Right renal pelvis (tissue), 4 donors: ENCODE measurements around the gene CIITA. TPM values are rescaled to one million over a fixed set of nuclear protein-coding genes. Genes with fewer than 3 reads are reported as not detected.
"Not testable (repeated sequence)": the region's sequence is repeated elsewhere in the genome, so short reads cannot be mapped to it uniquely, and the experiment has no call there.

Experiments
- DNase-seq, 4 donors: peaks; one replicate each; pipeline ENCODE4 v3.0.0-alpha.2; 2013; ENCODE audit warnings: low read depth in 4 of 4, low spot score in 3 of 4, missing footprints in 1 of 4
- polyA plus RNA-seq, 4 donors: library from polyadenylated mRNA; unstranded; fragments of 120-200 nt; gene quantifications; one replicate each; pipeline ENCODE4 v1.2.1, GENCODE V29; 2013; ENCODE audit not compliant: insufficient read length in 4 of 4

CIITA gene, protein sequence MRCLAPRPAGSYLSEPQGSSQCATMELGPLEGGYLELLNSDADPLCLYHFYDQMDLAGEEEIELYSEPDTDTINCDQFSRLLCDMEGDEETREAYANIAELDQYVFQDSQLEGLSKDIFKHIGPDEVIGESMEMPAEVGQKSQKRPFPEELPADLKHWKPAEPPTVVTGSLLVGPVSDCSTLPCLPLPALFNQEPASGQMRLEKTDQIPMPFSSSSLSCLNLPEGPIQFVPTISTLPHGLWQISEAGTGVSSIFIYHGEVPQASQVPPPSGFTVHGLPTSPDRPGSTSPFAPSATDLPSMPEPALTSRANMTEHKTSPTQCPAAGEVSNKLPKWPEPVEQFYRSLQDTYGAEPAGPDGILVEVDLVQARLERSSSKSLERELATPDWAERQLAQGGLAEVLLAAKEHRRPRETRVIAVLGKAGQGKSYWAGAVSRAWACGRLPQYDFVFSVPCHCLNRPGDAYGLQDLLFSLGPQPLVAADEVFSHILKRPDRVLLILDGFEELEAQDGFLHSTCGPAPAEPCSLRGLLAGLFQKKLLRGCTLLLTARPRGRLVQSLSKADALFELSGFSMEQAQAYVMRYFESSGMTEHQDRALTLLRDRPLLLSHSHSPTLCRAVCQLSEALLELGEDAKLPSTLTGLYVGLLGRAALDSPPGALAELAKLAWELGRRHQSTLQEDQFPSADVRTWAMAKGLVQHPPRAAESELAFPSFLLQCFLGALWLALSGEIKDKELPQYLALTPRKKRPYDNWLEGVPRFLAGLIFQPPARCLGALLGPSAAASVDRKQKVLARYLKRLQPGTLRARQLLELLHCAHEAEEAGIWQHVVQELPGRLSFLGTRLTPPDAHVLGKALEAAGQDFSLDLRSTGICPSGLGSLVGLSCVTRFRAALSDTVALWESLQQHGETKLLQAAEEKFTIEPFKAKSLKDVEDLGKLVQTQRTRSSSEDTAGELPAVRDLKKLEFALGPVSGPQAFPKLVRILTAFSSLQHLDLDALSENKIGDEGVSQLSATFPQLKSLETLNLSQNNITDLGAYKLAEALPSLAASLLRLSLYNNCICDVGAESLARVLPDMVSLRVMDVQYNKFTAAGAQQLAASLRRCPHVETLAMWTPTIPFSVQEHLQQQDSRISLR
- polyA plus RNA-seq = 1 to 10 TPM; 5.2 to 9.1 (median 6.2) TPM

DNA sequence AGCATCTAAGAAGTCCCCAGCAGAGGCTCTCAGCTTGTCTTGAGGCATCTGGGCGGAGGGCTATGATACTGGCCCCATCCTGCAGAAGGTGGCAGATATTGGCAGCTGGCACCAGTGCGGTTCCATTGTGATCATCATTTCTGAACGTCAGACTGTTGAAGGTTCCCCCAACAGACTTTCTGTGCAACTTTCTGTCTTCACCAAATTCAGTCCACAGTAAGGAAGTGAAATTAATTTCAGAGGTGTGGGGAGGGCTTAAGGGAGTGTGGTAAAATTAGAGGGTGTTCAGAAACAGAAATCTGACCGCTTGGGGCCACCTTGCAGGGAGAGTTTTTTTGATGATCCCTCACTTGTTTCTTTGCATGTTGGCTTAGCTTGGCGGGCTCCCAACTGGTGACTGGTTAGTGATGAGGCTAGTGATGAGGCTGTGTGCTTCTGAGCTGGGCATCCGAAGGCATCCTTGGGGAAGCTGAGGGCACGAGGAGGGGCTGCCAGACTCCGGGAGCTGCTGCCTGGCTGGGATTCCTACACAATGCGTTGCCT lies at the start of gene CIITA:
CIITA (plus strand) TSS at position 404 of the 543 bp plus-strand sequence; CDS start at position 533, 129 bp downstream.
- DNase-seq = no peak

DNA sequence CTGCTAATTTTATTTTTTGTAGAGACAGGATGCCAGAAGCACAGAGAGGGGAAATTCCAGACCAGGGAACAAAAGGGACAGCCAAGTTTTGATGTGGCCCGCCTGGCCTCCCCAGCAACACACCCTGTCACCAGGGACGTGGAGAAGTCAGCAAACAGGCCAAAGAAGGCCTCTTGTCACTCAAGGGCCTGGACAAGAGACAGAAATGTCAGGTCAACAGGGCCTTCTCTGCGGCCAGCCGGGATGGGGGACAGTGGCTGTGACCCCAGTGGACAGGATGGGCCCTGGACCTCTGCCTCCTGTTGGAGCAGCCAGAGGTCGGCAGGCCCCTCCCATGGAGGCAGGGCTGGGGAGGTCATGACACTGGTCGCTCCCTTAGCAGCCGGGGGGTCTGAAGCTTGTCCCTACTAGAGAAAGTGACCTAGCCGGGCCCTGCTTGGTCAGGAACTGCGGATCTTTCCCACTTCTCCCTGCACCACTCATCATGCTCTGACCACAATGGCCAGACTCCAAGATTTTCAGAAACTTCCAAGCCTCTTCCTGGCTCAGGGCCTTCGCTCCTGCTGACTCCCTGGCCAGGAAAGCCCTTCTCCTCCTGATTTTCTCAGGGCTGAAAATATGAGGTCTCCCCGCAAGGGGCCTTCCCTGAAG lies 49.2 kb upstream of the CIITA start:
- DNase-seq = peak in 3 of 4 donors; percentile 18 to 48 (median 26)

DNA sequence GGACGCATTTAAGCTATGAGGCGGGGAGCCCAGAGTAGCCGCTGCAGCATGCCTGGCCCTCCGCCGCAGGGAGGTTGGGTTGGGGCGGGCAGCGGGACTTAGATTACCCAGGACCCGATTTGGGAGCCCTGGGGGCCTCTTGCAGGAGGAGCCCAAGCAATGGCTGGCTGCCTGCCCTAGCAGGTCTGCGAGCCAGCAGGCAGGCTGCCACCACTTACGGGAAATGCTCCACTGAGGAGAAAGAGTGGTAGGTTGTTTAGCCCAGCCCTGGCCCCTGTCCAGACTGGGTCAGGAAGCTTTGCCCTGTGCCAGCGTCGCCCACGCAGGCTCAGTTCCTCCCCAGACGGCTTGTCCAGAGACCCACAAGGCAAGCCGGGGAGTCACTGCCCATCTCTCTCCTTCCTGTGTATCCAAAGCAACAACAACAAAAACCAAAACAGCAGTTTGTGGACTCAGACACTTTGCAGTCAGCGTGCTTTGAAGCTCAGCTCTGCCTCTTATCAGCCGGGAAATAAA lies 48.1 kb upstream of the CIITA start:
- DNase-seq = peak in 3 of 4 donors; percentile 23 to 47 (median 33)

DNA sequence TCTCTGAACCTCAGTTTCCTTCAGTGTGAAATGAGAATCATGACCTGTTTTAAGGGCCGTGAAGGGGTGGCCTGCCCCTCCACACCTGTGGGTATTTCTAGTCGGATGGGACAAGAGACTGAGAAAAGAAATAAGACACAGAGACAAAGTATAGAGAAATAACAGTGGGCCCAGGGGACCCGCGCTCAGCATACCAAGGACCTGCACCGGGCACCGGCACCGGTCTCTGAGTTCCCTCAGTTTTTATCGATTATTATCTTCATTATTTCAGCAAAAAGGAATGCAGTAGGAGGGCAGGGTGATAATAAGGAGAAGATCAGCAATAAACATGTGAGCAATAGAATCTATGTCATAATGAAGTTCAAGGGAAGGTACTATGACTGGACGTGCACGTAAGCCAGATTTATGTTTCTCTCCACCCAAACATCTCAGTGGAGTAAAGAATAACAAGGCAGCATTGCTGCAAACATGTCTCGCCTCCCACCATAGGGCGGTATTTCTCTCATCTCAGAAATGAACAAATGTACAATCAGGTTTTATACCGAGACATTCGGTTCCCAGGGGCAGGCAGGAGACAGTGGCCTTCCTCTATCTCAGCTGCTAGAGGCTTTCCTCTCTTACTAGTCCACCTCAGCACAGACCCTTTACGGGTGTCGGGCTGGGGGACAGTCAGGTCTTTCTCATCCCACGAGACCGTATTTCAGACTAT lies 47.5 kb upstream of the CIITA start:
- not testable (repeated sequence) for DNase-seq

DNA sequence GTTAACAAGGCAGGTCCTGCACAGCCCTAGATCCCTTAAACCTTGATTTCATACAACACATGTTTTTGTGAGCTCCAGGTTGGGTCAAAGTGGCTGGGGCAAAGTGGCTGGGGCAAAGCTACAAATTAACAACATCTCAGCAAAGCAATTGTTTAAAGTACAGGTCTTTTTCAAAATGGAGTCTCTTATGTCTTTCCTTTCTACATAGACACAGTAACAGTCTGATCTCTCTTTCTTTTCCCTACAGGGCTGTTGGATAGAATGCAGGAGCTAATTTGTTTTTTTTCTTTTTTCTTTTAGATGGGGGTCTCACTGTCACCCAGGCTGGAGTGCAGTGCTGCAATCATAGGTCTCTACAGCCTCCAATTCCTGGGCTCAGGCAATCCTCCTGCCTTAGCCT lies 46.8 kb upstream of the CIITA start:
- not testable (repeated sequence) for DNase-seq

DNA sequence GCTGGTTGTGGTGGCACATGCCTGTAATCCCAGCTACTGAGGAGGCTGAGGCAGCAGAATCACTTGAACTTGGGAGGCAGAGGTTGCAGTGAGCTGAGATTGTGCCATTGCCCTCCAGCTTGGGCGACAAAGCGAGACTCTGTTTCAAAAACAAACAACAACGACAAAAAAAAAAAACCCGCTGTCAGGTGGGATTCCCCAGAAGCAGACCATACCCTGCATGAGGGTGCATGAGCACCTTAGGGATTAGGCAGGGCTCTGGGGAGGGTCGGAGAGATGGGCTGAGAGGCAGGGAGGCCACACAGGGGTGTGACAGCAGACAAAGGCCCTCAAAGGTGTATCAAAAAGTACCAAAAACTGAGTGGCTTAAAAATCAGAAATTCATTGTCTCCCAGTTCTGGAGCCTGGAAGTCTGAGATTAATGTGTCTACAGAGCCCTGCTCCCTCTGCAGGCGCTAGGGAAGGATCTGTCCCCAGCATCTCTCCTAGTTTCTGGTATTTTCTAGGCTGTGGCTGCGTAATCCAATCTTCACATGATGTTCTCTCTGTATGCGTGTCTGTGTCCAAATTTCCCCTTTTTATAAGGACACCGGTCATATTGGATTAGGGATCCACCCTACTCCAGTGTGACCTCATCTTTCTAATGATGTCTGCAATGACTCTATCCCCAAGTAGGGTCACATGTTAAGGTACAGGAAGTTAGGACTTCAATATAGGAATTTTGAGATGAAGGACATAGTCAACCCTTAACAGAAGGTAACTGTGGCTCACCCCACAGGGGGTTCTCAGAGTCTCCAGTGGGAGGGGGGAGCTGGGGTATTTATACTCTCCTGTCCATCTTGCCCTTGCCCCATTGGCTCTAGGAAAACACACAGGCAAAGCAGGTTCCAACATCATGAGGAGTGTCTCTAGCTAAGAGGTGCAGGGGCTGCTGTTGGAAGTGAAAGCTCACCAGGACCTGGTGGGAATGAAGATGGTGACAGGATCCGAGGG lies 44.8 kb upstream of the CIITA start:
- DNase-seq = no peak

DNA sequence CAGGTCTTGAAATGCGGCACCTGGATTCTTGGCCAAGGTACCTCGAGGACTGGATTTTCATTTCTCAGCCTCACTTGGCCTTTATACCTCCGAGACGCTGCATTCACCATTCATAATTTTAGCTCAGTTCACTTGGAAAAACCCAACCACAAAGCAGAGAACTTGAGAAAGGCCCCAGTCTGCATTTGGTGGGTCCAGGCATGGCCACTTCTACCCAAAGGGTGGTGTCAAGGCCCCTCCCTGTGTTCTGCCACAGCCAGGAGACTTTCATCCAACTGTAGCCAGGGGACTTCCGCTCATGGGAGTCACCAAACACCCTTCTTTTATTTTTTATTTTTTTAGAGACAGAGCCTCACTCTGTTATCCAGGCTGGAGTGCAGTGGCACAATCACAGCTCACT lies 43.7 kb upstream of the CIITA start:
- no peak for DNase-seq

DNA sequence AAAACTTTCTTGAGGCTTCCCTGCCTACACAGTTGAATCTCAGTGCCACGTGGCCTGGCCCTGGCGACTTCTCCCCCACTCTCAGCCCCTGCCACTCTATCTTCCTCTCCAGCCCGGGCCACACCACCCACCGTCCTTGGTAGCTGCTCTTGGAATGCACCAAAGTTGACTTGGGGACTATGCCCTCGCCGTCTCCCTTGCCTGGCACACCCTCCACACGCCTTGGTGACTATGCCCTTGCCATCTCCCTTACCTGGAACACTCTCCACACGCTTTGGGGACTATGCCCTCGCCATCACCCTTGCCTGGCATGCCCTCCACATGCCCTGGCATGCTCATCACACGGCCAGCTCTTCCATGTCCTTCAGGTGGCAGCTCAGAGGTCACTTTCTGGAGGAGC lies 42.9 kb upstream of the CIITA start:
- no peak for DNase-seq

DNA sequence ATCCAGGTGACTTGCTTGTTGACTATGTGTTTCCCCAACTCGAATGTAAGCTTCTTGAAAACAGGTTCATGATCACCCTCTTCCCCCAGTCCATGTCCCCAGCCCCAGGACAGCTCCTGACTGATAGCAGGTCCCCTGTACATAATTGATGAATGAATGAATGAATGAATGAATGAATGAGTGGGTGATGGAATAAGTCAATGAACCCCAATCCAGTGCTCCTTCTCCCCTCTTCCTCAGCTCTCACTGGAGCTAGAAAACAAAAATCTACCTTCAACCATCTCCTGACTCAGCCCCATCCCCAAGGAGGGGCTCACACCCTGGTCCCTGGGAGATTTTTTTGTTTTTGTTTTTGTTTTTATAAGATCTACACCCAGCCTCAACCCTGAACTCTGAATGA lies 42.2 kb upstream of the CIITA start:
- no peak for DNase-seq

DNA sequence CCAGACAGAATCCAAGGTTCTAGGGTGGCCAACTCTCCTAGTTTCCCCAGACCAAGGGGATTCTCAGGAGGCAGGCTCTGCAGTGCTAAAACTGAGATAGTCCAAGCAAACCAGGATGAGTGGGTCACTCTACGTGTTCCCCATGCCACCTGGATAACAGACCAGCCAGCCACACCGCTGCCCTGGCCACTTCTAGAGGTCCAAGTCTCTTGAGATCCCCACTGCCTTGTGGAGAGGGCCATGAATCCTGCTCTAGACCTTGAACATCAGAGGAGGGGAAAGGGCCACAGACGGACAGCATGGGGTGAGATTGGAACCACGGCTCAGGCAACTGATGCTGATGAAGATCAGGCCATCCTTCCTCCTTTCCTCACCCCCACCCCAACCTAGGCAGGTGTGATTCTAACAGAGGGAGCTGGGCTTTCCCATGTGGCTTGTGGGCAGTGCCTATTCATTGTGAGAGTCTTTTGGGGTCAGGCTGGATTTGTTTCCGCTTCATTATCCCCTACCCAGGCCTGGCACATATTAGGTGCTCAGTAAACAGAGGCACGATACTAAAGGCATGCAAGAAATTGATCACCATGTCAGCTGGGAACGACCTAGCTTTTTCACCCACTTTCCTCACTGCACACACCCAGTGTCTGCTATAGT lies 41.6 kb upstream of the CIITA start:
- no peak for DNase-seq

DNA sequence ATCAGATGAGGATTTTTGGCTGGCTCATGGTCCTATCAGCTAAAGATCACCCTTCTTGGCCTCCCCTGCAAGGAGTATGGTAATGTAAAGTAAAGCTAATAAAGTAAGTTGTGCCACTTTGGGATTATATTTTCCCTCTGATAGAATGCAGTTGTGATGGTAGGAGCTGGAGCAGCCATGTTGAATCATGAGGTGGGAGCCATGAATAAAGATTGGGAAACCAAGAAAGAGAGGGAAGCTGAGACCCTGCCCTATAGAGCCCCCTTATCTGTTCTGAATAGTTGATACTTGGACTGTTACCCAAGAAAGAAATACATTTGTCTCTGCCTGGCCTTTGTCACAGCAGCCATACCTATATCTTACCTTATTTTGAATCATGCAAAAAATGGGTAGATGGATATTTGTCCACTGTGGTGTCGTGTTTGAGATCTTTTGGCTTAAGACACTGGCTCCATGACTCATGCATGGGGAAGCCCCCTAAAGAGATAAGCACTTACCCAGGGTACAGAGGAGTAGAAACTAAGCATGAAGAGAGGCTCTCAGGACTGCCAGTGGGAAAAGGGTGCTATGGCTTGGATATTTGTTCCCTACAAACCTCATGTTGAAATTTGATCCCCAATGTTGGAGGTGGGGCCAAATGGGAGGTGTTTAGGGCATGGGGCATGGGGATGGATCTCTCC lies 40.7 kb upstream of the CIITA start:
- DNase-seq = no peak

DNA sequence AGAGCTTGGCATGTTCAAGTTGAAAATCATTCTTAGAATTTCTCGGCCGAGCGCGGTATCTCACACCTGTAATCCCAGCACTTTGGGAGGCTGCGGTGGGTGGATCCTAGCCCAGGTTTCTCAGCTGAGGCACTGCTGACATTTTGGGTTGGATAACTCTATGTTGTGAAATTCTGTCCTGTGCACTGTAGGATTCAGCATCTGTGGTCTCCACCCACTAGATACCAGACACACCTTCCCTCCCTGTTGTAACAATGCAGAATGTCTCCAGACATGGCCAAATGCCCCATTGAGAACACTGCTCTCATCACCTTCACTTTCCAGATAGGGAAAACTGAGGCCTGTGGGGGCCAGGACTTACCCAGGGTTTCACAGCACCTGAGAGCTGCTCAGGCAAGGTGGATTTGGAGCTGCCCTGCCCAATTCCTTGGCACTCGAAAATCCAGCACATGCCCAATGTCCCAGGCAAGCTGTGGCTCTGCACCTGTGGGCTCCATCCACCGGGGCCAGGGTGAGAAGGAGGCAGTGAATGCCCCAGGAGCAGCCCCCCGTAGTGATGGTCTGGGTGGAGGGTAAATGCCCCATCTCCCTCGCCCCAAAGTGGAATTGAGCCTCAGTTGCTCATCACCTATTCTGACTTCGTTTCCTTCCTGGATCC lies 38.3 kb upstream of the CIITA start:
- DNase-seq = no peak

DNA sequence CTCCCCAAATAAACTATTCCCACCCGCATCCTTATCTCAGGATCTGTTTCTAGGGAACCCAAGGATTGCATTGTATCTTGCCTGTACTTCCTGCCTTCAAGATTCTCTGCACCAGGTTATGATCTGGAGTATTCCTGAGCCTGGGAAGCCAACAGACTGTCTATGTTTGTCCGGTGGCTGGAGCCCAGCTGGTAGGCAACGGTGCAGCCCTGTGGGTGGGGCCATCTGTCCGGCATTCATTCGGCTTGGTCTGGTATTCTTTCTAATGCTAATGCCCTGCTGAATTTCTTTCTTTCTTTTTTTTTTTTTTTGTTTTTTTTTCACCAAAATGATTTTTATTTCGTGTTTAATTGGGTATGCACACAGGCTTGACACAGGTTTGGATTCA lies 37.7 kb upstream of the CIITA start:
- DNase-seq = no peak

DNA sequence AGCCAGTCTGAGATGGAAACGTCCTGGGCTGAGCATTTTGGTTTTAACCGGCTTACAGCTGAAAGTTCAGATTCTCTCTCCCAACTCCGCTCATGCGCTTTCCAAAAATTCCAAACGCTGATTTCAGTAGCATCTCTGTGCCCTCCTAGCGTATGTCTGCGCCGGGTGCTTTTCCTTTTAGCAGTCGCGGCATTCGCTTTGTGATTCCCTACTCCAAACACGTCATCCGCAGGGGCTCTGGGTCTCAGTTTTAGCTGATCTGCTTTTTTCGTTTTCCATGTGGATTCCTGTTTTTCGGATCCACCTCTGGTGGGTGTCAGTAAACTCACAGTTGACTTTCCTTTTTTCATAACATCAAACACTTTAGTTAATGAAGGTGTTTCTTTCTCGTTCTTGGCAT lies 36.3 kb upstream of the CIITA start:
- no peak for DNase-seq

DNA sequence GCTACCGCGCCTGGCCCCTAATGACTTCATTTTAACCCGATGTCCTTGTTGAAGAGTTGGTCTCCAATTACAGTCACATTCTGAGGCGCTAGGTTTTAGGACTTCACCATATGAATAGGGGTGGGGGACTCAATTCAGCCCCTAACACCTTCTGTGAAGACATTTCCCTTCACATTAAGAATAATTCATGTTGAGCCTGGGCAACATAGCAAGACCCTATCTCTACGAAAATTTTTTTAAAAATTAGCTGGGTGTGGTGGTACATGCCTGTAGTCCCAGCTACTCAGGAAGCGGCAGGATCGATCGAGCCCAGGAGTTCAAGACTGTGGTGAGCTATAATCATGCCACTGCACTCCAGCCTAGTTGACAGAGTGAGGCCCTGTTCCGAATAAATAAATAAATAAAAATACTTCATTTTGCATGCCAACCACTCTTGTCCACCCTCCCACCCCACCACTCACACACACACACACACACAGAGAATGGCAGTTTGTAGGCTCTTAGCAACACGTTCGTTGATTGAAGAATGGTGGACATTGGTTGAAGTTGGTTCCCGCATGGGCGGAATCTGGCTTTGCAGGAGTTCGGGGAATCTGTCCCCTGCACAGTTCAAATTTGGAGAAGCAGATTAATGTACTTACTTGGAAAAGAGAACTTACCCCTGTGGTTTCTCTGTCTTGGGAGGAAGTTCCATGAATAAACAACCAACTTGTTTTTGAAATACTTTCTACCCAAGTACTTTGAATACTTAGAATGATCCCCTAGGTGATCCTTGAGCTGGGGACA lies 30.6 kb upstream of the CIITA start:
- no peak for DNase-seq

DNA sequence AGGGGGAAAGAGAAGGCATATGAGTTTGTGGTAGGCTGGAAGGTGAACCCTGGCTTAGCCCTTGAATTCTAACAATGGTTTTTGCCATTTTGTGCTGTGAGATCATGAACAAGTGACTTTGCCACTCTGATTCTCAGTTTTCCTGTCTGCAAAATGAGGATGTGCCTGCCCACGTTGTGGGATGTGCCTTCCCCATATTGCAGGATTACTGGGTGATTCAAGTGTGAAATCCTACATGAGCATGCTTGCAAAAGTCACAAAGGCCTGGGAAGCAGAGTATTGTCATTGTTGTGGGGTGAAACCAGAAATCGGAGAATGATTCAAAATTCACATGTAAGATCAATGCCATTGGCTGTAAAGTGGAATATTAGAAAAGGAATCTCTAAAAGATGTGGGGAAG lies 29.8 kb upstream of the CIITA start:
- DNase-seq = no peak
